GM21786 (cell line): ENCODE results near the gene GCLC.
"Not testable (repeated sequence)": the region's sequence is repeated elsewhere in the genome, so short reads cannot be mapped to it uniquely, and the experiment has no call there.

Experiments used
- ATAC-seq: cut with Tn5 transposase; IDR thresholded peaks from one replicate; pipeline ENCODE4 v1.9.1; 2021; ENCODE audit not compliant: unreplicated experiment

Gene GCLC

DNA sequence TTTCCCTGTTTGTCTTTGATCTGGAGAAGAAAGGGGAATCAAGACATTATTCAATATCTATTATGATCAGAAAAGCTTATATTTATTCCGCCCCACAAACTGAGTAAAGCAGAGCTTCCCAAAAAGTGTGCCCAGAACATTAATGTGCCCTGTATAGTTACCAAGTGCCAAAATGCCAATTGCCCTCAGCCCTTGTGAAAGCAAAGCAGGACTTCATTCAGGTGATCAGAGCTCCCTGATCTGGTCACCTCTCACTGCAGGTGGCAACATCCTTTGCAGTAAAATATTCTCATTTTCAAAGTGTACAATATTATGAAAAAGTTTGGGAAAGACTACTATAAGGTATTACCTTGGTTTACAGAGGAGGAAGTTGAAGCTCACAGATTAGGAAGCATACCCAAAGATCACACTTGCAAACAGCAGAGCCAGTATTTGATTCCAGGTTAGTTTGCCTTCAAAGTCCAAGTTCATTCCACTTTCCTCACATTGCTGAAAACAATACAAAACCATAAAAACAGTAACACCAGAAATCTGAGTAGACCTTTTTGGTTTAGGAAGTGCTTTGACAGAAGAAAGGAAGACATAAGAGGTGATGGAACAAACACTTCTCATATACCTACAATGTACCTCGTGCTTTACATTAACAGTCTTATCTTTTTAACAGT, 19.6 kb upstream of the GCLC start:
- no peak for ATAC-seq

DNA sequence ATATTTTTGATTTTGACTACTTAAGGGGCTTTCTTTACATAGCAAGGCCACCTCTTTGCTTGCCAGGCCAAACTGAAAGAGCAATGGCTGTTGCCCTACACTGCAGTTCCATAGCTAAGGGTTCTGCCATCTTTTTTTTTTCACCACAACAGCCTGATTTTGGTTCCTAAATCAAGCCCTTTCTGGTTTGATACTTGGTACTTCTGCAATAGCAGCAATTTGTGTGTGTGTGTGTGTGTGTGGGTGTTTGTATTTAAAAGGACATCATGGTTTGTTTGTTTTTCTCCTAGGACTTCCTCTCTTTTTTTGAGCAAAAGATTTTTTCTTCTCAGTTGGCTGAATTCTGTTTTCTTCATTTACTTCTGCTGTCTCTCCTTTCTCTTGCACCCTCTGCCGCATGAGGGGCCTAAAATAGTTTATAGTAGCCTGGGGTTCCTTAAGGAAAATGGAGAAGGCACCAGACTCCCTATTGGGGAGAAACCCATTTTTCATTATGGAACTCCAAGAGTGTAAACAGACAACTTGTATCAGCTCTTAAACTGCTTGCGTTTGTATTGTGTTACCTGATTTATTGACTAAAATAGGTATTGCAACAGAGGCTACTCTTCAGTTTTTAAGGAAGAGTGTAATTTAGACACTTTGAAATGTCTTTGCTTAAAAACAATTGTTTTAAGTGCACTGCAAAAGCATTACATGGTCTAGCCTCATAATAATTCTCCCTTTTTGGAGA, 12.2 kb upstream of the GCLC start:
- no peak for ATAC-seq

DNA sequence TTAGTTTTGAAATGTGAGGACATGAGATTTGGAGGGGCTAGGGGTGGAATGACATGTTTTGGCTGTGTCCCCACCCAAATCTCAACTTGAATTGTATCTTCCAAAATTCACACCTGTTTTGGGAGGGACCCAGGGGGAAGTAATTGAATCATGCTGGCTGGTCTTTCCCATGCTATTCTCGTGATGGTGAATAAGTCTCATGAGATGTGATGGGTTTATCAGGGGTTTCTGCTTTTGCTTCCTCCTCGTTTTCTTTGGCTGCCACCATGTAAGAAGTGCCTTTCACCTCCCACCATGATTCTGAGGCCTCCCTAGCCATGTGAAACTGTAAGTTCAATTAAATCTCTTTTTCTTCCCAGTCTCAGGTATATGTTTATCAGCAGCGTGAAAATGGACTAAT, 8.7 kb upstream of the GCLC start:
- ATAC-seq, result not testable (repeated sequence)

DNA sequence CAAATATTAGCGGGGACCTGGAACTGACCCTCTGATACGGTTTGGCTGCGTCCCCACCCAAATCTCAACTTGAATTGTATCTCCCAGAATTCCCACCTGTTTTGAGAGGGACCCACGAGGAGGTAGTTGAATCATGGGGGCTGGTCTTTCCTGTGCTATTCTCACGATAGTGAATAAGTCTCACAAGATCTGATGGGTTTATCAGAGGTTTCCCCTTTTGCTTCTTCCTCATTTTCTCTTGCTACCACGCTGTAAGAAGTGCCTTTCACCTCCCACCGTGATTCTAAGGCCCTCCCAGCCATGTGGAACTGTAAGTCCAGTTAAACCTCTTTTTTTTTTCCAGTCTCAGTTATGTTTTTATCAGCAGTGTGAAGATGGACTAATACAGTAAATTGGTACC, 6.8 kb upstream of the GCLC start:
- not testable (repeated sequence) for ATAC-seq

DNA sequence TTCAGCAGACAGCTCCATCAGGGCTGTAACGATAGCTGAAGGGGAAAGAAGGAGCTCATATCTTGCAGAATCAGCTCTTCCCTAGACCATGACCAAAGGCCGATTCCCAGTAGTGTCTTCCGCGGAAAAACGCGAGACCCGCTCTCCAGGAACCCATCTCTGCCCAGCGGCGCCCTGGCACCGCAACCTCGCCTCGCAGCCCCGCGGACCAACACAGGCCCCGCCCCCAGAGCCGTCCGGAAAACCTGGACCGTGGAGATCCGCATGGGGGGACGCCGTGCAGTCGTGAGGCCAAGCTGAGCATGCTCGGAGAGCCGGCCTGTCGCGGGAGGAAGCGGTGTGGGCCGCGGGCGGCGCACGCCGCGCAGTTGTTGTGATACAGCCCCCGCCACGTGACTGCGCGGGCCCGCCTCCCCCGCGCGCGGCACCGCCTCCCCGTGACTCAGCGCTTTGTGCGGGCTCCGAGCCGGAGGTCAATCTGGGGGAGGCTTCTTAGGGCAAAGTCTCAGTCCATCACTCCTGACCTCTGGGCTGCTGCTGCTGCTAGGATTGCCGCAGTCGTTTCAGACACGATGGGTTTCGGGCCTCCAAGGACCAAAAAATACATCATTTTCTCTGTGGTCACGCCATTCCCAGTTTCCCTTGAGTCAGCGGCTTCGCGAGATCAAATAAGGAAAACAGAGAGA, 3.1 kb upstream of the GCLC start:
- ATAC-seq, result peak; percentile 69

DNA sequence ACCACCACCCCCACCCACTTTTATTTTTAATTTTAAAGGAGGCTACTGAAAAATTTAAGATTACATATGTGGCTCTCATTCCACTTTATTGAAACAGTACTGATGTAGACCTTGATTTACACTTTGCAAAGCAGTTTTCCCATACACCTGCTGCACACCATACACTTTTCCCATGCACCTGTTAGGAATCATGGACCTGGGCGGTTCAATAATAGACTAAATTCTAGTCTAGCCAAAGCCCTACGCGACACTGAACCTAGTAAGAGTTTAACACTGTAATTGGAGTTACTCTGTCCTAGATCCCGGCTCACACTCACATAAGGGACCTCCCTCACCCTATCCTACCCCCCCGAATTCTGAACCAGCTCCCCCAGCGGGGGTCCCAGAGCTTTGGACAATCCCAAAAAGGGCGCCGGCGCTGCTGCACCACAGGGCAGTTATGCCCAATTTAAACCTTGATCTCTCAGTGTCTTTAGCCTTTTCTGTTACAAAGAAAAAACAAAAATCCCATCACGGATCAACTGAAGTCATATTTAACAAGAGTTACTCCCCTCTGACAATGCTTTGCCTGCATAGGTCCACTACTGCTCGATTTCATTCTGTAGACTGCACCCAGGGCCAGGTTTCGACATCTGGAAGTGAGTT, 2.4 kb upstream of the GCLC start:
- peak; percentile 5 for ATAC-seq

DNA sequence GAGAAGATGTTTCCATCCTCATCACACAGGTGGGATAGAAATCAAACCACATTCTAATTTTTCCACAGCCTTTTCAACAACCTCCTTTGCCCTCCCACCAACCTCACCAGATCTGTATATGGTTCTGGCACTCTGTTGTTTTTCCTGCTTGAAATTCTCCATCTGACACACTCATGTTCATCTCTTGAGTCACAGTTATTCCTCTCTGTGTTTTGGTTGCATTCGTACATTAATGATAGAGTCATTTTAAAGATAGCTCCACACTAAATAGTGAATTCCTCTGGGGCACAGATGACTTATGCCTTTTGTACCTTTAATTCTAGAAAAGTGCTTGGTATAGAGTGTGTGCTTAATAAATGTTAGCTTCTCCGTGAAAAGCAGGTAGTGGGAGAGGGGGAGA, 1.4 kb upstream of the GCLC start:
- ATAC-seq, result no peak

DNA sequence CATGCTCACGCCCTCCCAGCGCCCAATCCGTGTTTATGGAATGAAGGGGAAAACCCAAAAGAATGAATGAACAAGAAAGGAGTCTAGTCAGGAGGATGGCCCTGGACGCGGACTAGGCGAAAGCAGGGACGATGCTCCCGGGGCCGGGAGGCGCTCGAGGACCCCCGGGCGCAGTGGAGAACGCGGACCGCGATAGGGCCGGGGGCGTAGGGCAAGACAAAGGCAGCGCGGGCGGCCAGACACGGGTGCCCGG, 758 bp downstream of the GCLC start:
- no peak for ATAC-seq

DNA sequence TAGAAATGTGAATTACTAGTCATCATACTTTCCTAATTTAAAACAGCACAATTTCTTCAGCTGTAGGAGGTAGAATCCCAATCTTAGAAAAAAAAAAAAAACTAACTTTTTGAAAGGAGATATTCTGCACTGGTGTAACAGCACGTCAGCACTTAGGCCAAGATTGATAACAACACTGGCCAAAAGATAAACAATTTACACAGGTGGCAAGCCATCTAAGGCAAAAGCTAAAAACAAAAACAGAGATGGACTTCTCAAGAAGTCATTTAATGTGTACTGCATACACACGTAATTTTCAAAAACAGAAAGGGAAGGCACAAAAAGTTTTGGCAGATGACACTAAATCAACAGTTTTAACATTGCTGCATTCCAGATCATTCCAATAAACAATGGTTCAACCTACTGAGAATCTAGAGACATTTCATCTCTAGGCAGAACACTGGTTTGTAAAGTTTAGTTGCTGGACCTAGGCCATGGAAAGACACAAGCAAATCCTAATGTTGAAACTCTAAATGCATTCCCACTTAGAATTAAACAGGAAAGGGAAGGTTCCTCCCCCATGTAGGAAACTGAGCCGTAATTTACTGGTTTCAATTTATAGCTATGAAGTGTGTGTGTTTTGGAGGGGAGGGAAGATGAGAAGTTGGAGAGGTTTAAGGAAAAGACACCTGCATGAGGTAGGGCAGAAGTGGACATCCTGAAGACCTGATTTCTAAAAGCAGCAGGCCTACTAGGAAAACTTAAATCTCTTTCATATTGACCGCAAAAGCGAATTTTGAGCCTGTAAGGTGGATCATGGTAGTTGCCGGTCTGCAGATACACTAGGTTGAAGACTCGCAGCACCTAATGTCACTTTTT, 1.3 kb downstream of the GCLC start:
- ATAC-seq, result no peak

DNA sequence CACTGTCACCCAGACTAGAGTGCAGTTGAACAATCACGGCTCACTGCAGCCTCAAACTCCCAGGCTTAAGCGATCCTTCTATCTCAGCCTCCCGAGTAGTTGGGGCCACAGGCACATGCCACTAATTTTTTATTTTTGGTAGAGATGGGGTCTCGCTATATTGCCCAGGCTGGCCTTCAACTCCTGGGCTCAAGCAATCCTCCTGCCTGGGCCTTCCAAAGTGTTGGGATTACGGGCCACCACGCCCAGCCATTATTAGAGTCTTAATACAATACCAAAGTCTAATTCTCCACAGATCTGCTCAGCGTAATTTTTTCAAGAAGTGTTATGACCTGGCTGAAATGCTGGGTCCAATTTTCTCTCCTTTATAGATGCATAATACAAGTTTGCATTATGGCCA, 3.0 kb downstream of the GCLC start:
- ATAC-seq, result no peak

DNA sequence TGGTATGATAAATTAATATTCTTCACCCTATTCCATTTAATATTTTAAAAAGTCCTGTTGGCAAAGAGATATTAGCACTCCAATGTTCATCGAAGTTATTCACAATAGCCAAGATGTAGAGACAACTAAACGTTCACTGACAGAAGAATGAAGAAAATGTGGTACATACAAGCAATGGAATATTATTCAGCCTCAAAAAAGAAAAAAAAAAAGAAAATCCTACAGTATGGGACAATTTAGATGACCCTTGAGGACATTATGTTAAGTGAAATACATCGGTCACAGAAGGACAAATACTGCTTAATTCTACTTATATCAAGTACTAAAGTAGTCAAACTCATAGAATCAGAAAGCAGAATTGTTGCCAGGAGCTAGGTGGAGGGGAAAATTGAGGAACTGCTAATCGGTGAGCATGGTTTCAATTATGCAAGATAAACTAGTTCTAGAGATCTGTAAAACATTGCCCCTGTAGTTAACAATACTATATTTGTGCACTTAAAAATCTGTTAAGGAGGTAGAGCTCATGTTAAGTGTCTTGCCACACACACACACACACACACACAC, 4.7 kb downstream of the GCLC start:
- no peak for ATAC-seq

DNA sequence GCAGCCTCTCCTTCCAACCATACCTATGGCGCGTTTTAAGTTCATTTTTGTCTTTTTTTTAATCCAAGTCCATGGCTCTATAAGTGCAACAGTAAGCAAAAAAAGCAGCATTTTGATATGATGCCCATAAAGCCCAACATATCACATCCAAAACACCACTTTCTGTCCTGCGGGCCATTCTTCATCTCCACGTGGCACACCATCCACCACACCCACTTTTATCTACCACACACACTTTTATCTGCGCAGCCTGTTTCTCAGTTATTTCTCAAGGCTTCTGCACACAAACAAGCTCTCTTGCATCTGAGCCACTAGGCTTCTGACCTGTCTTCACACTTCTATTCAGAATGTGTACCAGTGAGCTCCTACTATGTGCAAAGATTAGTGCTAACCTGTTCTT, 5.3 kb downstream of the GCLC start:
- no peak for ATAC-seq

DNA sequence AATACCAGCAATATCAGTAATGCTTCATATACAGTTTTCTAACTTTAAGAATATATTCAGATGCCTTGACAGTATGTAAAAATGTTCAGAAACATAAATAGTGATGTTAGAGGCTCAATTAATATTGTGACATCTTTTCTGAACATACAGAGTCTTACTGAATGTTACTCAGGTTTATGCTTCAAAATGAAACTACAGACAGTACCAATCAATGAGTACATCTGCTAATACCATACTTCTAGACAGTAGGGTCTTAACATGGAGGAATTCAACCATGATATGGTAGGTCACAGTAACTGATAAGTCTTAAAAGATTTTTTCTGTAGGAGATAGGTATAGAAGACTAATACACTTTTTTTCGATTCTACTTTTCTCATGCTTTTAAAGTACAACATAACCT, 8.3 kb downstream of the GCLC start:
- ATAC-seq, result no peak

DNA sequence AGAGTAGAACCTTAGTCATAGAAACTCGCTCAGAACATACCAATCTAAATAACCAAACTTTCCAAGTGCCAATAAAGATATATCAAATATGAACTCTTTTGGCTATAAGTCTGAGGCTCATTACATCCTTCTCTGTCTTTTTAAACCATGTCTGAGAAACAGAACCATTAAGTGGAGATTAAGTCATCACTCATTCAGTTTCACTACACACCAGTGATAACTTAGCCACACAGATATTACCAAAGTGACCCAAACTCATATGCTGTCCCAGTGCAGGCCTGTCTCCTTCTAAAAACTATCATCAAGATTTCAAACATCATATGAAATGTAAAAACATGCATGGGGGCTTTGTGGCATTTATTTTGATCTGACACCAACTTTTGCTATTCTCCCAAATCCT, 12.0 kb downstream of the GCLC start:
- no peak for ATAC-seq

DNA sequence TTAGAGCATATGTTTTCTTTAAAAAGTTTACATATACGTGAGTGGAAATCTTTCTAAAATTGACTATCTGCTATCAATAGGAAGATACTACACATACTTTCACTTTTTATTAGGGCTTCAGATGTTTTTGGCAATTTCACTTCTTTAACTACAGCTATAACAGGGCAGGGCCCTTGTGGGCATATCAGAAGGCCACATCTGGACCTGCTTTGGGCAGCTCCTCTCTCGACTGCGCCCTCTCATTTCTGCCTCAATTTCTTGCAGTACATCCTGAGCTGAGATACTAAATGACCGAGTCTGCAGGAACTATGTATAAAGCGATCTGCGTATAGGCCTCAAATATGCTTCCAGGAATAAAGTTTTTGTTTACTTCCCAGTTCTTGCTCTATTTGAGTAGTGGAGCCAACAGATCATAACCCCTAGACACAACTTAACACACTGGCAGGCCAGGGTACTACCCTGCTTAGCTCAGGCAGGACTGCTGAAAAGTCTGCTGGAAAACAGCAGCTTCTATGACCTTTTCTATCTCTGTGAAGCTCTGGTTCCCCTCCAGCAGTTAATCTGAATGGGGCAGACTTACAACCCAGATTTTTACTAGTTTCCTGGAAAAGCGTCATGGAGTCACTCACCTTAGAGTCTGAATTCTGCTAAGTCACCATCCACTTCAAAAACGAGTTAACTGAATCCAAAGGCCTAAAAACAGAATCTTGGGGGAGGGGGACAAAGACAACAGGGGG, 12.7 kb downstream of the GCLC start:
- no peak for ATAC-seq

DNA sequence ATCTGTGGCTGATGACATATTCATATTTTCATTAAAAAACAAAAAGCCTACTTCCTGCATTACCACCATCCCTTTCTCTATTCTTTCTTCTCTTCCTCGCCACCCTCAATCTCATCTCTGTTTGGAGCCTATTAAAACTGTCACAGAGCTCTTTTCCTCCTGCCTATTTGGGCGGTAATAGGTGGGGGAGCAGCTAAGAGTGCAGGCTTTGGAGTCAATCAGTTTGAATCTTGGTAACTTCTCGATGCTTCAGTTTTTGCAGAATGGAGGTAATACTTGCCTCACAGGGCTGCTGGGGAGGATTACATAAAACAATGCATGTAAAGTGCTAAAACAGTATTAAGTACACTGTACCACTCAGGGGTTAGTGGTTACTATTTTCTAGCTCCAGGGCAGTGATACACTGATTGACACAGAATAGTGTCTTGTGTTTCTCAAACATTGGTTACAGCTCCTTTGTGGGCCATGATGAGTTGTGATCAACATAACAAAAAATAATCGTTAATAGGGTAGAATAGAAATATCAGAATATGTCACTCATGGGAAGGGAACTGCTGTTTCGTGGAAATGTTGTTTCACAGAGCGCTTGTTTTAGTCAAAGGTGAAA, 14.0 kb downstream of the GCLC start:
- no peak for ATAC-seq

DNA sequence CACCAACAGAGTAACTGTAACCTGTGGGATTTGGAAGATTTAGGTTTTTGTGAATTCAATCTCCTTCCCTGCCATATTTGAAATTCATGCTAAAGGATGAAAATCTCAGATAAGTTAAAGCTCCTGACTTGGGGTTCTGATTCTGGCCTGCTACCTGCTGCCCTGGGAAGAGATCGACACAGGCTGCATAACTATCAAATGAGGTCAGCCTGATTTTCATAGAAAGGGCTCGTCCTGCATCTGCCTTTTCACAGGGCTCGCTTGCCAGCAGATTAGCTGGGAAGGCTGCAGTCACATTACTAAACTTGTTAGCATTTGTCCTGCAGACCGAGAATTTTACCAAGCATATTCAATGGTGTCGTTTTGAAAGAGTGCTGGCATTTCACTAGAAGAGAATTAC, 14.6 kb downstream of the GCLC start:
- no peak for ATAC-seq

DNA sequence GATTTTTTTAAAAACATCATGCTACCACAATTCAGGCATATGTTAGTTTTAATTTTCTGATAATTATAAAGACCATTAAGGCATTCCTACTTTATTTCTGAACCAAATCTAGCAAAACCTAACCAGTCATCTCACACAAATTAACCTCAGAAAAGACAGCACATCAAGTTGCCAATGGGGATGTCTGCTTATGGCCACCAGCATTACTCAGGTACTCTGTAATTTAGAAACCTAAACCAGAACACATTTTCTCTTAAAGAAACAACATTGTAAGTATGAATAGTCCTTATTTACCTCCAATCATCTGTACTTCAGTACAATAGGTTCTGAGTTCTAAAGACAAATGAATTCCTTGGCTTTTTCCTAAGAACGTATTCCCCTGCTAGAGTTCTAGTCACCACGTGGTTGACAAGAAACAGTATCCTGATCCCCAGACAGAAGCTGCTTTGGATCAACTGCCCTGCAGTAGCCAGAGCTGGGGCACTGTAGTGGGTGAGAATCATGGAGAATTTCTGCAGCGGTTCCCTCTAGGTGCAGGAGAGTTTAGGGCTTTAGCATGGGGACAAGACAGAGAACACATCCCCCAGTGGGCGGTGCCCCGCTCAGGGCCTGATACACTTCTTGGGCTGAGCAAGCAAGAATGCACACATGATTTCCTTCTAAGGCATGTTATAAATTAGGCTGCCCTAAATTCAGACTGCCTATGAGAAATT, 15.4 kb downstream of the GCLC start:
- ATAC-seq, result no peak

DNA sequence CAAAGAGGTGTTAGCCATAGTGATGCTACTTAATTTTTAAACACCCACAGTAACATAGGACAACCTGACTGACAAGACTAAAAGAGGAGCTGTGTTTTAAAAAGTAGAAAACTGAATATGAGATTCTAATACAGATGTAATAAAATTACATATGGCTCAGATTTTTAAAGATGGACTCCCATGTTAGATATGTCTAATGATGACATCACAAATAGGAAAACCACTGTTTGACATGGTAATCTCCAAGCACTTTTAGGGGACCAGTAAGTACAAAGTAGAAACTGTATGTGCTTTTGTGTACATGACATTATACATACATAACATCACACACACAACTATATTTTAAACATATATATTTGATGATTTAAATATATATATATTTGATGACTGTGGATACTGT, 16.8 kb downstream of the GCLC start:
- no peak for ATAC-seq
